HL-60 (cell line): Measurements from ENCODE around the gene MIDN.

Experiments
- DNase-seq, 2 experiments: peaks; one replicate each; pipeline ENCODE4 v3.0.0-alpha.2; 2010 to 2020; ENCODE audit warnings: low read depth in 1 of 2, low spot score in 1 of 2
- H3K27ac ChIP-seq: fragments of 250-450 bp; sonication (Bioruptor Pico); replicated peaks from 2 replicates; pipeline ENCODE4 v1.5.1; 2020; ENCODE audit warnings: mild to moderate bottlenecking, moderate library complexity
- H3K27me3 ChIP-seq: fragments of 250-450 bp; sonication (Bioruptor Pico); 2 replicates; pipeline ENCODE4 v1.5.1; 2021; ENCODE audit warnings: mild to moderate bottlenecking, moderate library complexity; ENCODE audit not compliant: insufficient read depth, poor library complexity, severe bottlenecking
- H3K4me3 ChIP-seq: replicated peaks from 2 replicates; pipeline ENCODE4 v1.5.1; 2011; ENCODE audit warnings: mild to moderate bottlenecking, control low read depth, low read length; ENCODE audit not compliant: insufficient read depth
- GABPA ChIP-seq: IDR thresholded peaks from 2 replicates; pipeline ENCODE4 v1.6.1; 2012; ENCODE audit warnings: low read depth
- POLR2AphosphoS5 ChIP-seq: IDR thresholded peaks from 2 replicates; pipeline ENCODE4 v1.6.1; 2012; ENCODE audit warnings: low read depth
- SPI1 ChIP-seq: IDR thresholded peaks from 2 replicates; pipeline ENCODE4 v1.6.1; 2012; ENCODE audit warnings: low read depth, mild to moderate bottlenecking, borderline replicate concordance
- TF ChIP-seq, protein P1 (sequence below): IDR thresholded peaks from one replicate; pipeline ENCODE4 v1.5.1; 2011; ENCODE audit warnings: low read length, control low read depth, inconsistent platforms; ENCODE audit not compliant: insufficient read depth
- TF ChIP-seq, protein P2 (sequence below): IDR thresholded peaks from 2 replicates; pipeline ENCODE4 v1.6.1; 2012; ENCODE audit warnings: low read depth; ENCODE audit not compliant: insufficient replicate concordance

The MIDN gene

DNA sequence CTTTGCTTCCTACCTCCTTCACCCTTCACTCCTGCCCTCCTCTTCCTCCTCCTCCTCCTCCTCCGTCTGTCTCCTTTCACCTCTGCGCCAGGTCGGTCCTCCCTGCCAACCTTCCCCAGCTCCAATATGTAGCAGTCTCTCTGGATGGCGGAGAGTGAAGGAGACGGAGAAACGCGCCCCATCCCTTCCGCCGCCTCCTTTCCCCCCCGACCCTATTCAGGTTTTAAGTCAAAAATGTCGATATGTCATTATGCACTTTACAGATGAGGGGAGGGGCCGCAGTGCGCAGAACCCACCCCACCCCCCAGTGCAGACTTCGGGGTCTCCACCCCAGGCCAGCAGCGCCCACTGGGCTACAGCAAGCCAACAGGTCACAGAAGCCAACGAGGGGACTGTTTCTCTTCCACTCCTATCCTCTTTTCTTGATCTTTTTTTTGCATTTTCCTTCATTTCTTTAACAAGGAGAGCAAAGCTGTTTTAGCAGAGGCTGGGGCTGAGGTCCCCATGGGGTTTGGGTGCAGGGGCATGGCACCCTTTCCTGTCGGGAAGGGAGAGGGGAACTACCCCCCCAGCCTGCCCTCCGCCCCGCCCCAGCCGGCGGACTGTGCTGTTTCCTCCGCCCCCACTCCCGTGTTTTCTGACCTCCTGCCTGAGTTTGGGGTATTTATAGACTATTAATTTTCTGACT, 9.2 kb downstream of the MIDN start:
- H3K27me3 ChIP-seq: no peaks in the 10 kb centered on the region
- DNase-seq: no peak
- TF ChIP-seq, protein P1, sequence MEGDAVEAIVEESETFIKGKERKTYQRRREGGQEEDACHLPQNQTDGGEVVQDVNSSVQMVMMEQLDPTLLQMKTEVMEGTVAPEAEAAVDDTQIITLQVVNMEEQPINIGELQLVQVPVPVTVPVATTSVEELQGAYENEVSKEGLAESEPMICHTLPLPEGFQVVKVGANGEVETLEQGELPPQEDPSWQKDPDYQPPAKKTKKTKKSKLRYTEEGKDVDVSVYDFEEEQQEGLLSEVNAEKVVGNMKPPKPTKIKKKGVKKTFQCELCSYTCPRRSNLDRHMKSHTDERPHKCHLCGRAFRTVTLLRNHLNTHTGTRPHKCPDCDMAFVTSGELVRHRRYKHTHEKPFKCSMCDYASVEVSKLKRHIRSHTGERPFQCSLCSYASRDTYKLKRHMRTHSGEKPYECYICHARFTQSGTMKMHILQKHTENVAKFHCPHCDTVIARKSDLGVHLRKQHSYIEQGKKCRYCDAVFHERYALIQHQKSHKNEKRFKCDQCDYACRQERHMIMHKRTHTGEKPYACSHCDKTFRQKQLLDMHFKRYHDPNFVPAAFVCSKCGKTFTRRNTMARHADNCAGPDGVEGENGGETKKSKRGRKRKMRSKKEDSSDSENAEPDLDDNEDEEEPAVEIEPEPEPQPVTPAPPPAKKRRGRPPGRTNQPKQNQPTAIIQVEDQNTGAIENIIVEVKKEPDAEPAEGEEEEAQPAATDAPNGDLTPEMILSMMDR: no peak
- TF ChIP-seq, protein P2, sequence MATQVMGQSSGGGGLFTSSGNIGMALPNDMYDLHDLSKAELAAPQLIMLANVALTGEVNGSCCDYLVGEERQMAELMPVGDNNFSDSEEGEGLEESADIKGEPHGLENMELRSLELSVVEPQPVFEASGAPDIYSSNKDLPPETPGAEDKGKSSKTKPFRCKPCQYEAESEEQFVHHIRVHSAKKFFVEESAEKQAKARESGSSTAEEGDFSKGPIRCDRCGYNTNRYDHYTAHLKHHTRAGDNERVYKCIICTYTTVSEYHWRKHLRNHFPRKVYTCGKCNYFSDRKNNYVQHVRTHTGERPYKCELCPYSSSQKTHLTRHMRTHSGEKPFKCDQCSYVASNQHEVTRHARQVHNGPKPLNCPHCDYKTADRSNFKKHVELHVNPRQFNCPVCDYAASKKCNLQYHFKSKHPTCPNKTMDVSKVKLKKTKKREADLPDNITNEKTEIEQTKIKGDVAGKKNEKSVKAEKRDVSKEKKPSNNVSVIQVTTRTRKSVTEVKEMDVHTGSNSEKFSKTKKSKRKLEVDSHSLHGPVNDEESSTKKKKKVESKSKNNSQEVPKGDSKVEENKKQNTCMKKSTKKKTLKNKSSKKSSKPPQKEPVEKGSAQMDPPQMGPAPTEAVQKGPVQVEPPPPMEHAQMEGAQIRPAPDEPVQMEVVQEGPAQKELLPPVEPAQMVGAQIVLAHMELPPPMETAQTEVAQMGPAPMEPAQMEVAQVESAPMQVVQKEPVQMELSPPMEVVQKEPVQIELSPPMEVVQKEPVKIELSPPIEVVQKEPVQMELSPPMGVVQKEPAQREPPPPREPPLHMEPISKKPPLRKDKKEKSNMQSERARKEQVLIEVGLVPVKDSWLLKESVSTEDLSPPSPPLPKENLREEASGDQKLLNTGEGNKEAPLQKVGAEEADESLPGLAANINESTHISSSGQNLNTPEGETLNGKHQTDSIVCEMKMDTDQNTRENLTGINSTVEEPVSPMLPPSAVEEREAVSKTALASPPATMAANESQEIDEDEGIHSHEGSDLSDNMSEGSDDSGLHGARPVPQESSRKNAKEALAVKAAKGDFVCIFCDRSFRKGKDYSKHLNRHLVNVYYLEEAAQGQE: no peak
- no peak for TF ChIP-seq GABPA
- no peak for TF ChIP-seq SPI1
- TF ChIP-seq POLR2AphosphoS5: peak; percentile 37; the same call in 1 of the 2 replicates
- H3K4me3 ChIP-seq: no peak overlapping the region
- H3K27ac ChIP-seq: peak overlapping the region; percentile 82

DNA sequence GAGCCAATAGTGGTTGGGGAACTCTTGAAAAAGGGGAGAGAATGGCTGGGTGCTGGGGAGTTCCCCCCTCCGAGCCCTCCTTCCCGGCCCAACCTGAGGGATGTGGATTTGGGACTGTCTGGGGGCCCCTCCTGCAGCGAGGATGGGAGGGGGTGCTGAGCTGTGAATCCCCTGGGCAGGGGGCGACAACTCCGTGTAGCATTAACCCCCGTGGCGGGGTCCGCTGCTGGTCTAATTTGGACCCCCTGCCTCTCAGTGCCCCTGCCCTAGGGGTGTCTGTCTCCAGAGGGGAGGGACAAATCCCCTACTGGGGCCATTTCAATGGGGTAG, 9.7 kb downstream of the MIDN start:
- TF ChIP-seq, protein P1: no peak
- H3K27me3 ChIP-seq: no peaks in the 10 kb centered on the region
- no peak for DNase-seq
- H3K4me3 ChIP-seq: no peak overlapping the region
- H3K27ac ChIP-seq: peak overlapping the region; percentile 82

DNA sequence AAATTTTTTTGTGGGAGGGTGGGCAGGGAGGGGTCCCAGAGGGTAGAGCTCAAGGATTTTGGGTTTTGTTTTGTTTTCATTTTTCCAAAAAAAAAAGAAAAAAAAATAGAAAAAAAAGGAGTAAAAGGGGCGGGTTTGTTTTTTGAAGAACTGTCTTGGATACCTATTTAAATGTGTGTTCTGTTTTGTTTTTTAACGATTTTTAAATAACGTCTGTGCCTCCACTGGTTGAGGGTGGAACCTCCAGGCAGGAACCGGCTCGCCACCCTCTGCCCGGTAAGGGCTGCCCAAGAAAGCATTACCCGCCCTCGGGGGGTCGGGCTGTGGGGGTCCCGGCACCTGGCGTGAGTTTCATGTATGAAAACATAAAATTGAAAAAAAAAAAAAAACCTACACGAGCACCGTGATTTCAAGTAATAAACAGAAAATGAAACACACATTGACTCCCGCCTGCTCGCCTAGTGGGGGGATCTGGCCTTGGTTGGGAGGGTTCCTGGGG, 10.4 kb downstream of the MIDN start:
- H3K27ac ChIP-seq: peak overlapping the region; percentile 82
- no peak for DNase-seq
- H3K27me3 ChIP-seq: no peaks in the 10 kb centered on the region
- H3K4me3 ChIP-seq: peak overlapping the region; percentile 16; the same call in 1 of the 2 replicates
- TF ChIP-seq, protein P1: no peak
- no peak for TF ChIP-seq SPI1
- TF ChIP-seq, protein P2: no peak
- no peak for TF ChIP-seq GABPA
- TF ChIP-seq POLR2AphosphoS5: no peak
